Right ventricle myocardium superior (tissue), 1 donor: ENCODE data around the gene RNF144B. TPM values are rescaled to one million over a fixed set of nuclear protein-coding genes. Genes with fewer than 3 reads are reported as not detected.

Source experiments
- total RNA-seq: library from RNA; stranded (reverse); fragmentation: NEBNext Ultra II Directional; extraction: Animal tissue kit (Norgen Biotek cat#: 25700); gene quantifications from one replicate; pipeline ENCODE4 v1.2.1, GENCODE V29; 2021
- donor health status: DM: no; HTN: yes; CAD: no; lungs with severe emphysema.

The RNF144B gene
- total RNA-seq, 1 donor from 2014 or later, result 17.1 TPM

Other genes with a start within 250 kb of the RNF144B start
- gene TPMT, start 232.3 kb upstream of the RNF144B start, total RNA-seq, result 12.2 TPM
- 13.2 TPM for gene KDM1B, start 231.9 kb upstream of the RNF144B start, total RNA-seq
- 63.0 TPM for gene DEK, start 122.8 kb upstream of the RNF144B start, total RNA-seq